NCI-H1092 treated with DMSO at 0.1 percent for 48 hours (cell line): ENCODE results near the gene ZSCAN21.

Experiments
- DNase-seq: peaks from one replicate; lab custom pipeline; 2025; lab: John Stamatoyannopoulos, UW

Gene ZSCAN21

GRCh38 chr7:100027197-100027596 lies 22.4 kb upstream of the ZSCAN21 start:
- DNase-seq, result no peak

- DNase-seq, result no peak
Measured at GRCh38 chr7:100029596-100029995, 20.0 kb upstream of the ZSCAN21 start.

- no peak for DNase-seq
Measured at GRCh38 chr7:100033526-100033925, 16.0 kb upstream of the ZSCAN21 start.

- DNase-seq, result no peak
Measured at GRCh38 chr7:100034871-100035510, 14.6 kb upstream of the ZSCAN21 start.

- no peak for DNase-seq
Measured at GRCh38 chr7:100035876-100036275, 13.7 kb upstream of the ZSCAN21 start.

- no peak for DNase-seq
Measured at GRCh38 chr7:100038326-100038725, 11.2 kb upstream of the ZSCAN21 start.

- no peak for DNase-seq
Measured at GRCh38 chr7:100040575-100040974, 9.0 kb upstream of the ZSCAN21 start.

- DNase-seq, result no peak
Measured at GRCh38 chr7:100044718-100045117, 4.9 kb upstream of the ZSCAN21 start.

DNA sequence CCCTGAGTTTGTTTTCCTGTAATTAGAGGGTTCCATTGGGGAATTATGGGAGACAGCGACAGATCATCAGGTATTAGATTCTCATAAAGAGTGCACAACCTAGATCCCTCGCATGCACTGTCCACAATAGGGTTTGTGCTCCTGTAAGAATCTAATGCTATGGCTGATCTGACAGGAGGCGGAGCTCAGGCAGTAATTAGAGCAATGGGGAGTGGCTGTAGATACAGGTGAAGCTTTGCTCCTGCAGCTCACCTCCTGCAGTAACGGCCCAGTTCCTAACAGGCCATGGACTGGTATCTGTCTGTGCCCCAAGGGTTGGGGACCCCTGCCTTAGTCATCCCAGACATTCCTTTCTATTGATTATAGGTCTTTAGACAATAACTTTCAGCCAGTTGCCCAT lies 894 bp upstream of the ZSCAN21 start:
- DNase-seq, result no peak

DNA sequence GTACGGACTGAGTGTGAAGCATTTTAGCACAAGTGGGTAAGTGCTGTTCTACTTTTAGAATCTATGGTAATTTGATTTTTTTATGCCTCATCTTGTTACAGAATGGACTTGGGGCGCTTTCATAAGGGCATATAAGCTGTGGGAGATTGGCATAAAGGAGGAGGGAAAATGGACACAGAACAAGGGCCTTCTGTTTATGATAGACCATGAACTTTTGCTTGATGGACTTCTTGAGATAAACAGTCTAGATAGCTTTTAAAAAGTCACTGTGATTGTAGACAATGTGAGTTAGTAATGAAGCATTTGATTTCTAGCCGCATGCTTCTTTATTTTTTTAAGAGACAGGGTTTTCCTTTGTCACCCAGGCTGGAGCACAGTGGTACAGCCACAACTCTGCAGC lies 2.0 kb downstream of the ZSCAN21 start:
- no peak for DNase-seq

DNA sequence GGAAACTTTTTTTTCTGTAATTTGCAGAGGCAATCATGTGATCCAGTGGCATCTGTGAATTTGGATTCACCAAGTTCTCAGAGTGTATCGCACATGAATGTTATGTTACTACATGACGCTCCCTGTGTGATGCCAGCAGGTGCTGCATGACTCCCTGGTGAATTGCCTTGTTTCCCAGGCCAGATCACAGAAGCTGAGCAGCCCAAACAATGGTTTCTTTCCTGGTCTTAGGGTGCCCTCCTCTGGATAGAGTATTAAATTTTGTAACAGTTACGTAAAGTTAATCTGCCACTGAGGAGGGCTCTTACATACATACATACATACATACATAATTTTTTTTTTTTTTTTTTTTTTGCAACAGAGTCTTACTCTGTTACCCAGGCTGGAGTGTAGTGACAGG lies 3.6 kb downstream of the ZSCAN21 start:
- peak; percentile 89 for DNase-seq

DNA sequence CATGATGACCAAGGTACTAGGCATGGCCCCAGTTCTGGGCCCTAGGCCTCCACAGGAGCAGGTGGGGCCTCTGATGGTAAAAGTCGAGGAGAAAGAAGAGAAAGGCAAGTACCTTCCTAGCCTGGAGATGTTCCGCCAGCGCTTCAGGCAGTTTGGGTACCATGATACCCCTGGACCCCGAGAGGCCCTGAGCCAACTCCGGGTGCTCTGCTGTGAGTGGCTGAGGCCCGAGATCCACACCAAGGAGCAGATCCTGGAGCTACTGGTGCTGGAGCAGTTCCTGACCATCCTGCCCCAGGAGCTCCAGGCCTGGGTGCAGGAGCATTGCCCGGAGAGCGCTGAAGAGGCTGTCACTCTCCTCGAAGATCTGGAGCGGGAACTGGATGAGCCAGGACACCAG lies 7.4 kb downstream of the ZSCAN21 start:
- no peak for DNase-seq

DNA sequence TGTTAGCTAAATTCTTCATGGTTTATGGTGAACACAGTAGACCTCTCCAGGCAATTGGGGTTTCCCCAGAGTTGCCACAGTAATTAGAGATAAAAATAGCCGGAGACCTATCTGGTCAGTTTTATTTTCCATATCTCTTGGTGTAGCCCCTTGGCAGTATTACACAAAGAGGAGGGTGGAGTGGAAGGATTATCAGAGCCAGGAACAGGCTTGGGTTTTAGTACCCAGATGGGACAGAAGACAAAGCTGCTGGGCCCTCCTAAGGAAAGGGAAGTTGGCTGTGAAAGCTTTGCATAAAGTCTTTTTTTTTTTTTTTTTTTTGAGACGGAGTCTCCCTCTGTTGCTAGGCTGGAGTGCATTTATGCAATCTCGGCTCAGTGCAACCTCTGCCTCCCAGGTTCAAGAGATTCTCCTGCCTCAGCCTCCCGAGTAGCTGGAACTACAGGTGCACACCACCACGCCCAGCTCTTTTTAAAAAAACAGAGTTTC lies 9.7 kb downstream of the ZSCAN21 start:
- DNase-seq, result no peak

- no peak for DNase-seq
Measured at GRCh38 chr7:100061518-100062193, 12.1 kb downstream of the ZSCAN21 start.

DNA sequence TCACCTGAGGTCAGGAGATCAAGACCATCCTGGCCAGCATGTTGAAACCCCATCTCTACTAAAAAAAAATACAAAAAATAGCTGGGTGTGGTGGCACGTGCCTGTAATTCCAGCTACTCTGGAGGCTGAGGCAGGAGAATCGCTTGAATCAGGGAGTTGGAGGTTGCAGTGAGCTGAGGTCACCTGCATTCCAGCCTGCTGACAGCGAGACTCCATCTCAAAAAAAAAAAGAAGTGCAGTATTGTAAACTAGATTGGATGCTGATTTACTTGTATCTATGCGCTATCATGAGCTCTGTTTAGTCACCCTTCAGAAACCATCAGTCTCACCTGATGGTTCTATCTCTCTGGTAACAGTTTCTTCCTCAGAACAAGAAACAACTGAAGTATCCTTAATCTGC lies 13.8 kb downstream of the ZSCAN21 start:
- no peak for DNase-seq

- DNase-seq, result no peak
Measured at GRCh38 chr7:100064162-100064561, 14.6 kb downstream of the ZSCAN21 start.

DNA sequence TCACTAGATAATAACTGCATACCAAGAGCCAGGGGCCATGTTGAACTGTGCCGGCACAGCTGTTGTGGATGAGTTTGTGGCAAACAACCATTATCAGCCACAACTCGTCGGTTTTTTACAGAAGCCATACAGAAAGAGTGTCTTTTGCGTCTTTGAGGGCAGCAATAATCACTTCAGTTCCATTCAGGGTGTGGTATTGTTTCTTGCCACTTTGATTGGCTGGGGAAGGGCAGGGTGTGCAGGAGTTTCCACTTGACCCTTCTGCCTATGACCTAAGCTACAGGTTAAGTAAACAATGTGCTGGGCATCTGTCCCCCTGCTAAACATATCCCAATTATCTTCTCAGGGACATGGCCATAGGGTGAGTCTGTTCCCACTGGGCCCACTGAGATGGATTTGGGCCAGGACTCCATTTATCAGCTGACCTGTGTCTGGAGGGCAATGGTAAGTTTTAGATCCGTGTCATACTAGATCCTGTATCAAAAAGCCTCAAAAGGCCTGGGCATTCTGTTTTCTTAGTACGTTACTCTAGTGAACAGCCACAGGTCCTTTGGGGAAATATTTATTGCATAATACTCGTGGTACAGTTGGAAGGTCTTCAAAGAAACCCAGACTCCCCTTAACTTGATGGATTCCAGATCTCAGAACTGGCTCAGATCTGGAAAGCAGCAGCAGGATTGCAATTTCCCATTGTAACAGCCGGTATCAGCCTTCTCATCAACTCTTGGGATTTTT lies 16.0 kb downstream of the ZSCAN21 start:
- DNase-seq, result no peak

GRCh38 chr7:100066953-100067352 lies 17.4 kb downstream of the ZSCAN21 start:
- no peak for DNase-seq

DNA sequence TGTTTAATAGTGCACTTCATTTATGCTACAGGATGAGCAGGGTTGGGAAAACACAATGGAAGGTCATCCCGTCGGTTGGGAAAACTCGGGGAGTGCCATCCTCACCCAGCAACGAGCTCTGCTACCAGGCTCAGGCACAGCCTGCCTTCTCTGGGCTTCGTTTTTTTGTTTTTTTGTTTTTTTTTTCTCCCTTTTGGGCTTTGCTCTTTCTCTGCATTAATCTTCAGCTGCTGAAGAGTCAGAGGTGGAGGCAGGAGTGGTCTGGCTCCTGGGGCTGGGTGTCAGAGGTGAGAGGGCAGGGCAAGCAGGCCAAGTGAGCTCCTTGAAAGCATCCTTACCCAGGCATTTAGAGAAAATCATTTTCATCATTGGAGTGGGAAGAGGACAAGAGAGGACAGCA lies 20.4 kb downstream of the ZSCAN21 start:
- DNase-seq, result no peak

GRCh38 chr7:100071018-100071723 lies 21.6 kb downstream of the ZSCAN21 start:
- DNase-seq, result no peak

DNA sequence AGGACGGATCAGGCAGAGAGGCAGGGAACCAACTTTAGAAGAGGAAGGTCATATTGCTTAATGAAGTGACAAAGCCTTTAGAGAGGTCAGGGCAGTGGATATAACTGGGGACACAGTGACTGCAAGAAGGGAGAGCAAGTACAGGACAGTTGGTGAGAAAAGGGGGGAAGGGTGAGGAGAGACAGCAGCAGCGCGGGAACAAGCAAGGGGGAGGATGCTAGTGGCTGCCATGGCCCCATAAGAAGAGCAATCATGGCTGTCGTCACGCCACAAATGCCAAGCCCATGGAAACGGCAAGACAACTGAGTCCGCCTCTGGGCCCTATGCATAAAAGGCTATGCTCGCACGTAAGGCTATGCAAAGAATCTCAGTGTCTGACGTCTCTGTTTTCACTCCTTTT lies 22.9 kb downstream of the ZSCAN21 start:
- DNase-seq, result no peak

DNA sequence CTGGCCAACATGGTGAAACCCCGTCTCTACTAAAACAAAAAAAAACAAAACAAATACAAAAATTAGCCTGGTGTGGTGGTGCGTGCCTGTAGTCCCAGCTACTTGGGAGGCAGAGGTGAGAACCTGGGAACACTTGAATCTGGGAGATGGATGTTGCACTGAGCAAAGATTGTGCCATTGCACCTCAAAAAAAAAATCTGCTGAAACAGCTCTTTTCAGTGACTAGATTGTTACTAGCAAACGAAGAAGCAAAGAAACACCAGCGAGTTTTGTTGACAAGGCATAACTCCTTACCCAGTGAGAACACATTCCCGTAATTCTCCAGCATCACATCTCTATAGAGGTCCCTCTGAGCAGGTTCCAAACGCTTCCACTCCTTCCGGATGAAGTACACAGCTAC lies 25.3 kb downstream of the ZSCAN21 start:
- no peak for DNase-seq

- no peak for DNase-seq
Measured at GRCh38 chr7:100075418-100075817, 25.8 kb downstream of the ZSCAN21 start.
